Gastrocnemius medialis (tissue), 4 donors: ENCODE data around the gene NKD2.

Experiments used
- POLR2A ChIP-seq, 2 donors: fragments of 450-650 bp; IDR thresholded peaks; one replicate each; pipeline ENCODE4 v1.6.1; 2017; ENCODE audit warnings: antibody characterized with exemption in 2 of 2, mild to moderate bottlenecking in 2 of 2, moderate library complexity in 2 of 2
- TF ChIP-seq, protein P1 (sequence below), 5 experiments: fragments of 450-650 bp in 3 of 5; fragments of 200-600 bp in 2 of 5; sonication (generic) in 2 of 5; IDR thresholded peaks in 4 of 5; conservative IDR thresholded peaks in 1 of 5; 1 replicate in 4 of 5; 2 replicates in 1 of 5; pipeline ENCODE4 v1.5.1; 2016 to 2019; ENCODE audit warnings: antibody characterized with exemption in 5 of 5, mild to moderate bottlenecking in 3 of 5, moderate library complexity in 3 of 5

DNA sequence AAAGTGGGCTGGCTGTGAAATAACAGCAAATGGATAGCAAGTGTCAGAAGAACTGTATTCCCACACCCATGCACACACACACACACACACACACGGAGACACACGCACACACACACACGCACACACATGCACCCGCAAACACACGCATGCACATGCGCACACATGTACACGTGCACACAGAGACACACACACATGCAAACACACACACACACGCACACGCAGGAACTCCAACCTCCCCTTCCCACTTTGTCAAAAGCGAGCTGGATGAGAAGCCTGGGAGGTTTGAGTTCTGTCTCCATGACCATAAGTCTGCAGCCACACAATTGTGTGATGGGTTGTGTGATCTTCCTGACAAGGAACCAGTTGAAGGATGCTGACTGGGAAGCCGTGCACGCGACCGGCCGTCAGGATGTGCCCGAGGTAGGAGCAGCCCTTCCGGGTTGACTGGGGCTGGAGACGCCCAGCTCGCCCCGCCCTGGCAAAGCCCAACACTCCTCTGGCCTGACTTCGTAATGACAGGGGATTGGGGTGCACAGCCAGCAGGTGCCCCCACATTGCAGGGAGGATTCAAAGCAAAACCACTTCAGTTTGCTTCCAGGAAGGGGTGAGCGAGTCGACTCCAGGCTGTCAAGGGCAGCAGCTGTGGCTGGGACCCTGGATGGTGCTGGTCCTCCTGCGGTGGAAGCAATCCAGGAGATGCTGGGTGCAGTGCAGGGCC lies 29.3 kb upstream of the NKD2 start:
- TF ChIP-seq, protein P1, sequence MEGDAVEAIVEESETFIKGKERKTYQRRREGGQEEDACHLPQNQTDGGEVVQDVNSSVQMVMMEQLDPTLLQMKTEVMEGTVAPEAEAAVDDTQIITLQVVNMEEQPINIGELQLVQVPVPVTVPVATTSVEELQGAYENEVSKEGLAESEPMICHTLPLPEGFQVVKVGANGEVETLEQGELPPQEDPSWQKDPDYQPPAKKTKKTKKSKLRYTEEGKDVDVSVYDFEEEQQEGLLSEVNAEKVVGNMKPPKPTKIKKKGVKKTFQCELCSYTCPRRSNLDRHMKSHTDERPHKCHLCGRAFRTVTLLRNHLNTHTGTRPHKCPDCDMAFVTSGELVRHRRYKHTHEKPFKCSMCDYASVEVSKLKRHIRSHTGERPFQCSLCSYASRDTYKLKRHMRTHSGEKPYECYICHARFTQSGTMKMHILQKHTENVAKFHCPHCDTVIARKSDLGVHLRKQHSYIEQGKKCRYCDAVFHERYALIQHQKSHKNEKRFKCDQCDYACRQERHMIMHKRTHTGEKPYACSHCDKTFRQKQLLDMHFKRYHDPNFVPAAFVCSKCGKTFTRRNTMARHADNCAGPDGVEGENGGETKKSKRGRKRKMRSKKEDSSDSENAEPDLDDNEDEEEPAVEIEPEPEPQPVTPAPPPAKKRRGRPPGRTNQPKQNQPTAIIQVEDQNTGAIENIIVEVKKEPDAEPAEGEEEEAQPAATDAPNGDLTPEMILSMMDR (IDR thresholded peaks at IDR 0.05 in 4 of 5, conservative IDR thresholded peaks at IDR 0.05 in 1 of 5) = no peak
- TF ChIP-seq POLR2A (IDR thresholded peaks at IDR 0.05) = no peak
